ENCODE data around the gene GOLGA7B.

DNA sequence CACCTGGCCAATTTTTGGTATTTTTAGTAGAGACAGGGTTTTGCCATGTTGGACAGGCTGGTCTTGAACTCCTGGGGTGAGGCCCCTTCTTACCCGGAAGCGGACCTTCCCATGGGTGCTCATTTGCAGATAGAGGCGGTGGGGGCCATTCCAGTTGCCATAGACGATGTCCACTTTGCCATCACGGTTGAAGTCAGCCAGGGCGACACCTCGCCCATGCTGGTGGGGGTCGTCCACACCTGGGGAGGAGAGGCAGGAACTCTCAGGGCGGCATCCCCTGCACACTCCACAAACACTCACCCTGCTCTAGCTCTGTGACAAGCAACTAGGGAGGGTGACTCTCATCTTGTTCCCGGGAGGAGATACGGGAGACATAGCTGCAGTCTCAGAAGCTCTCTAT, 54.9 kb downstream of the GOLGA7B start:
- TF ChIP-seq, protein P1, sequence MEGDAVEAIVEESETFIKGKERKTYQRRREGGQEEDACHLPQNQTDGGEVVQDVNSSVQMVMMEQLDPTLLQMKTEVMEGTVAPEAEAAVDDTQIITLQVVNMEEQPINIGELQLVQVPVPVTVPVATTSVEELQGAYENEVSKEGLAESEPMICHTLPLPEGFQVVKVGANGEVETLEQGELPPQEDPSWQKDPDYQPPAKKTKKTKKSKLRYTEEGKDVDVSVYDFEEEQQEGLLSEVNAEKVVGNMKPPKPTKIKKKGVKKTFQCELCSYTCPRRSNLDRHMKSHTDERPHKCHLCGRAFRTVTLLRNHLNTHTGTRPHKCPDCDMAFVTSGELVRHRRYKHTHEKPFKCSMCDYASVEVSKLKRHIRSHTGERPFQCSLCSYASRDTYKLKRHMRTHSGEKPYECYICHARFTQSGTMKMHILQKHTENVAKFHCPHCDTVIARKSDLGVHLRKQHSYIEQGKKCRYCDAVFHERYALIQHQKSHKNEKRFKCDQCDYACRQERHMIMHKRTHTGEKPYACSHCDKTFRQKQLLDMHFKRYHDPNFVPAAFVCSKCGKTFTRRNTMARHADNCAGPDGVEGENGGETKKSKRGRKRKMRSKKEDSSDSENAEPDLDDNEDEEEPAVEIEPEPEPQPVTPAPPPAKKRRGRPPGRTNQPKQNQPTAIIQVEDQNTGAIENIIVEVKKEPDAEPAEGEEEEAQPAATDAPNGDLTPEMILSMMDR (tag by site-specific recombination; IDR thresholded peaks at IDR 0.05) = no peak
- TF ChIP-seq, protein P2, sequence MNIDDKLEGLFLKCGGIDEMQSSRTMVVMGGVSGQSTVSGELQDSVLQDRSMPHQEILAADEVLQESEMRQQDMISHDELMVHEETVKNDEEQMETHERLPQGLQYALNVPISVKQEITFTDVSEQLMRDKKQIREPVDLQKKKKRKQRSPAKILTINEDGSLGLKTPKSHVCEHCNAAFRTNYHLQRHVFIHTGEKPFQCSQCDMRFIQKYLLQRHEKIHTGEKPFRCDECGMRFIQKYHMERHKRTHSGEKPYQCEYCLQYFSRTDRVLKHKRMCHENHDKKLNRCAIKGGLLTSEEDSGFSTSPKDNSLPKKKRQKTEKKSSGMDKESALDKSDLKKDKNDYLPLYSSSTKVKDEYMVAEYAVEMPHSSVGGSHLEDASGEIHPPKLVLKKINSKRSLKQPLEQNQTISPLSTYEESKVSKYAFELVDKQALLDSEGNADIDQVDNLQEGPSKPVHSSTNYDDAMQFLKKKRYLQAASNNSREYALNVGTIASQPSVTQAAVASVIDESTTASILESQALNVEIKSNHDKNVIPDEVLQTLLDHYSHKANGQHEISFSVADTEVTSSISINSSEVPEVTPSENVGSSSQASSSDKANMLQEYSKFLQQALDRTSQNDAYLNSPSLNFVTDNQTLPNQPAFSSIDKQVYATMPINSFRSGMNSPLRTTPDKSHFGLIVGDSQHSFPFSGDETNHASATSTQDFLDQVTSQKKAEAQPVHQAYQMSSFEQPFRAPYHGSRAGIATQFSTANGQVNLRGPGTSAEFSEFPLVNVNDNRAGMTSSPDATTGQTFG (tag by site-specific recombination; IDR thresholded peaks at IDR 0.05; ENCODE audit: borderline replicate concordance) = no peak
- TF ChIP-seq ZBTB1 (tag by site-specific recombination; IDR thresholded peaks at IDR 0.05) = no peak
- TF ChIP-seq, protein P3, sequence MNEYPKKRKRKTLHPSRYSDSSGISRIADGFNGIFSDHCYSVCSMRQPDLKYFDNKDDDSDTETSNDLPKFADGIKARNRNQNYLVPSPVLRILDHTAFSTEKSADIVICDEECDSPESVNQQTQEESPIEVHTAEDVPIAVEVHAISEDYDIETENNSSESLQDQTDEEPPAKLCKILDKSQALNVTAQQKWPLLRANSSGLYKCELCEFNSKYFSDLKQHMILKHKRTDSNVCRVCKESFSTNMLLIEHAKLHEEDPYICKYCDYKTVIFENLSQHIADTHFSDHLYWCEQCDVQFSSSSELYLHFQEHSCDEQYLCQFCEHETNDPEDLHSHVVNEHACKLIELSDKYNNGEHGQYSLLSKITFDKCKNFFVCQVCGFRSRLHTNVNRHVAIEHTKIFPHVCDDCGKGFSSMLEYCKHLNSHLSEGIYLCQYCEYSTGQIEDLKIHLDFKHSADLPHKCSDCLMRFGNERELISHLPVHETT (tag by site-specific recombination; IDR thresholded peaks at IDR 0.05) = no peak
- no peak for TF ChIP-seq SP2 (tag by site-specific recombination; IDR thresholded peaks at IDR 0.05)

All from HEK293 (cell line).